Heart left ventricle (tissue), 16 donors: ENCODE data around the gene SMO. TPM values are rescaled to one million over a fixed set of nuclear protein-coding genes. Genes with fewer than 3 reads are reported as not detected.
"Not testable (repeated sequence)": the region's sequence is repeated elsewhere in the genome, so short reads cannot be mapped to it uniquely, and the experiment has no call there.

Experiments
- ATAC-seq, 4 donors: fragments of 200-7000 bp; cut with Tn5 transposase; one replicate each; pipeline ENCODE4 v1.9.1; 2020 to 2022; ENCODE audit warnings: moderate library complexity in 4 of 4, mild to moderate bottlenecking in 3 of 4, moderate number of reproducible peaks in 1 of 4
- DNase-seq, 5 donors: peaks; one replicate each; pipeline ENCODE4 v3.0.0-alpha.2; 2020
- H3K27ac ChIP-seq, 12 donors: fragments of 200-600 bp; sonication (generic) in 4 of 12; one replicate each; pipeline versions ENCODE4 v1.5.0 to v1.8.0; 2016 to 2022; ENCODE audit warnings: mild to moderate bottlenecking in 2 of 12
- H3K27me3 ChIP-seq, 9 donors: fragments of 200-600 bp; sonication (generic) in 2 of 9; one replicate each; pipeline versions ENCODE4 v1.5.1 to v1.8.0; 2016 to 2022; ENCODE audit warnings: mild to moderate bottlenecking in 3 of 9
- H3K36me3 ChIP-seq, 9 donors: fragments of 200-600 bp; sonication (generic) in 2 of 9; one replicate each; pipeline versions ENCODE4 v1.5.0 to v1.8.0; 2018 to 2022; ENCODE audit warnings: mild to moderate bottlenecking in 2 of 9
- H3K4me1 ChIP-seq, 12 donors: fragments of 200-600 bp; sonication (generic) in 4 of 12; one replicate each; pipeline versions ENCODE4 v1.5.0 to v1.8.0; 2016 to 2022; ENCODE audit warnings: mild to moderate bottlenecking in 3 of 12
- H3K4me3 ChIP-seq, 12 donors: fragments of 200-600 bp; sonication (generic) in 4 of 12; one replicate each; pipeline versions ENCODE4 v1.5.0 to v1.8.0; 2017 to 2022; ENCODE audit warnings: mild to moderate bottlenecking in 9 of 12, moderate library complexity in 4 of 12
- H3K9me3 ChIP-seq, 12 donors: fragments of 200-600 bp; sonication (generic) in 4 of 12; one replicate each; pipeline versions ENCODE4 v1.5.0 to v1.8.0; 2016 to 2022; ENCODE audit warnings: mild to moderate bottlenecking in 1 of 12
- POLR2A ChIP-seq, 2 donors: fragments of 450-650 bp; IDR thresholded peaks; one replicate each; pipeline ENCODE4 v1.6.1; 2017; ENCODE audit warnings: antibody characterized with exemption in 2 of 2, mild to moderate bottlenecking in 2 of 2, moderate library complexity in 2 of 2
- WGBS, 4 donors: extraction: QIAGEN DNeasy Blood & Tissue Kit in 2 of 4; methylation state at CpG; one replicate each; pipeline versions ENCODE4 v1.1.5 to v1.1.7; 2013 to 2018; 5-methylcytosine and 5-hydroxymethylcytosine counted together
- intact Hi-C, 10 donors: fragments of 100-400 bp; cut with DNase I; formaldehyde crosslinking; loops; one replicate each; pipeline versions ENCODE4 v1.11.1 to v1.14.2; 2022
- polyA plus RNA-seq, 2 donors: library from polyadenylated mRNA; stranded (reverse); fragments of 200-250 nt; gene quantifications; one replicate each; pipeline ENCODE4 v1.2.3, GENCODE V29; 2013
- total RNA-seq, 9 donors: library from RNA; depleted of rRNA in 2 of 9; stranded (reverse); fragments of >200 nt in 2 of 9; fragmentation: NEBNext Ultra II Directional in 3 of 9; extraction: Animal tissue kit (Norgen Biotek cat#: 25700) in 3 of 9; gene quantifications; one replicate each; pipeline versions ENCODE4 v1.1.0 to v1.2.4, GENCODE V29; 2016 to 2023
- TF ChIP-seq, protein P1 (sequence below), 12 donors: fragments of 200-600 bp; sonication (generic) in 4 of 12; IDR thresholded peaks; one replicate each; pipeline versions ENCODE4 v1.5.0 to v1.8.0; 2018 to 2022; ENCODE audit warnings: antibody characterized with exemption in 12 of 12, mild to moderate bottlenecking in 5 of 12
- donor health status: ischemic (EF 13 %, LVEDD 7.1; RV severe dilation, severe dysfunction).
- donor health status: healthy with polysubstance abuse.
- donor health status: DM: no; HTN: yes; CAD: no.
- donor health status: DM: no; HTN: no; CAD: no.
- donor health status: ischemic (EF 25% LVEDD 6.9; RV normal size, moderate dysfunction).
- donor health status: ischemic (EF 25% LVEDD 5.7; RV mildly dilated, moderate dysfunction).
- donor health status: healthy.
- donor health status: DM: yes; HTN: yes; CAD: no.
- donor health status: ischemic (EF 35%, LVEDD 5.7; RV mildly dilated, moderate dysfunction).
- donor health status: nonischemic (EF 11% LVEDD 7.7; RV severe dilation, severe dysfunction).
- donor health status: DM: yes; HTN: yes; CAD: no.
- donor health status: PGD.
- donor health status: ischemic (EF 29% LVEDD 5.4; RV normal size, mild dysfunction).
- donor health status: nonischemic (EF 23%, LVEDD 6.1; RV moderate dilation, normal function).

Gene SMO
- total and polyA plus RNA-seq, 11 donors: 1.7 to 7.3 (median 3.9) TPM

DNA sequence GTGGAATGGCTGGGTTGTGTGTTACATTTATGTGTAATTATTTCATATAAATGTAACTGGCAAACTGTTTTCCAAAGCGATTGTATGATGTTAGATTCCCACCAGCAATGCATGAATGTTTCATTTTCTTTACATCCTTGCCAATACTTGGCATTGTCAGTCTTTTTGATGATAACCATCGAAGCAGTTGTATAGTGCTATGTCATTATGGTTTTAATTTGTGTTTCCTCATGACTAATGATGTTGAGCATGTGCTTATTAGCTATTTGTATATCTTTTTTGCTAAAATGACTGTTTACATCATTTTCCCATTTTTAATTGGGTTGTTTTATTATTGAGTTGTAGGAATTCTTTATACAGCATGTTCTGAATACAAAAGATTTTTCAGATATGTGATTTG is 58.7 kb downstream of the SMO start:
- 81 to 95% (median 88%) methylated on average over 2 of the region's 2 CpGs for WGBS, 4 donors

DNA sequence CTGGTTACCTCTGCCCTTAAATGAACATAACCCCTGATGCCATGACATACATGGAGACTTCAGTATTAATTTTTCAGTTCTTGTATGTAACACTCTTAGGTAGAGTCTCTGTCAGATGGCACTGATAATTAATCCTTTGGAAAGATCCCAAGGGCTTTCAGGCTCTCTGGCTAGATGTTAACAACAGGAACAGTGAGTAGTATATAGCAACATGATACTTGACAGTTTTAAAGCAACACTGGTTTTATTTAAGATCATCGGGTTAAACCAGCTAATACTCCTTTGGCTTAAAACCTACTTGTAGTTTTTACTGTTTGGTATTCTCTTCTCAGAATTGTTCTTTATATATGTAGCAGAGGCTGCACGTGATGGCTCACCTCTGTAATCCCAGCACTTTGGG is 63.7 kb downstream of the SMO start:
- Histone ChIP-seq H3K27me3 (no peaks in the 10 kb centered on the region), H3K4me1 (peaks cover 0 to 5% (median 0%) of the 10 kb centered on the region in 12 donors), H3K36me3 (no peaks in the 10 kb centered on the region), H3K4me3 (no peak overlapping the region), H3K27ac (no peak overlapping the region), H3K9me3 (no peaks in the 10 kb centered on the region)
- WGBS, 4 donors: 84 to 92% (median 90%) methylated on average over 2 of the region's 2 CpGs
- no peak for TF ChIP-seq POLR2A (IDR thresholded peaks at IDR 0.05)
- TF ChIP-seq, protein P1, sequence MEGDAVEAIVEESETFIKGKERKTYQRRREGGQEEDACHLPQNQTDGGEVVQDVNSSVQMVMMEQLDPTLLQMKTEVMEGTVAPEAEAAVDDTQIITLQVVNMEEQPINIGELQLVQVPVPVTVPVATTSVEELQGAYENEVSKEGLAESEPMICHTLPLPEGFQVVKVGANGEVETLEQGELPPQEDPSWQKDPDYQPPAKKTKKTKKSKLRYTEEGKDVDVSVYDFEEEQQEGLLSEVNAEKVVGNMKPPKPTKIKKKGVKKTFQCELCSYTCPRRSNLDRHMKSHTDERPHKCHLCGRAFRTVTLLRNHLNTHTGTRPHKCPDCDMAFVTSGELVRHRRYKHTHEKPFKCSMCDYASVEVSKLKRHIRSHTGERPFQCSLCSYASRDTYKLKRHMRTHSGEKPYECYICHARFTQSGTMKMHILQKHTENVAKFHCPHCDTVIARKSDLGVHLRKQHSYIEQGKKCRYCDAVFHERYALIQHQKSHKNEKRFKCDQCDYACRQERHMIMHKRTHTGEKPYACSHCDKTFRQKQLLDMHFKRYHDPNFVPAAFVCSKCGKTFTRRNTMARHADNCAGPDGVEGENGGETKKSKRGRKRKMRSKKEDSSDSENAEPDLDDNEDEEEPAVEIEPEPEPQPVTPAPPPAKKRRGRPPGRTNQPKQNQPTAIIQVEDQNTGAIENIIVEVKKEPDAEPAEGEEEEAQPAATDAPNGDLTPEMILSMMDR (IDR thresholded peaks at IDR 0.05): no peak
- no peak for ATAC-seq
- no peak for DNase-seq
- intact Hi-C loops: no loop called here

More for the DNA sequence above, 58.7 kb downstream of the SMO start:
- Histone ChIP-seq H3K4me1 (peaks cover 0 to under 1% (median 0%) of the 10 kb centered on the region in 12 donors), H3K27ac (no peak overlapping the region), H3K27me3 (no peaks in the 10 kb centered on the region), H3K9me3 (peaks cover 0 to 9% (median 0%) of the 10 kb centered on the region in 12 donors), H3K36me3 (no peaks in the 10 kb centered on the region), H3K4me3 (no peak overlapping the region)
- DNase-seq (no peak), ATAC-seq (no peak)
- TF ChIP-seq POLR2A (IDR thresholded peaks at IDR 0.05): no peak
- TF ChIP-seq, protein P1 (IDR thresholded peaks at IDR 0.05): no peak
- intact Hi-C loops: no loop called here

- H3K4me3 ChIP-seq, intact Hi-C loops, DNase-seq, H3K27me3 ChIP-seq, H3K4me1 ChIP-seq, H3K36me3 ChIP-seq, H3K9me3 ChIP-seq, ATAC-seq, H3K27ac ChIP-seq: not testable (repeated sequence)
- WGBS, 4 donors: 91 to 96% (median 94%) methylated on average over 5 of the region's 5 CpGs
These were observed 64.2 kb downstream of the SMO start for GRCh38 chr7:129252603-129253002.

DNA sequence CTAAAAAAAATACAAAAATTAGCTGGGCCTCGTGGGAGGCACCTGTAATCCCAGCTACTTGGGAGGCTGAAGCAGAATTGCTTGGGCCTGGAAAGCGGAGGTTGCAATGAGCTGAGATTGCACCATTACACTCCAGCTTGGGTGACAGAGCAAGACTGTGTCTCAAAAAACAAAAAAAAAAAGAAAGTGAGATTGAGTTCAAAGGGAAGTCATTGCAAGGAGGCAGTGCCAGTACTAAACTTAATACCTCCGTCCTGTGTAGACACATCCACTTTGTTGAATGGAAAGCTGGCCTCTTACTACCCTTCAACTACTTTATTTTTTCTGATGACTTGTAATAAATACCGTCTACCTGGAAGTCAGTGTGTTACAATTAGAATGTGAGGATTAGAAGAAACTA is 67.4 kb downstream of the SMO start:
- Histone ChIP-seq H3K36me3 (no peaks in the 10 kb centered on the region), H3K4me3 (no peak overlapping the region), H3K27ac (no peak overlapping the region), H3K9me3 (no peaks in the 10 kb centered on the region), H3K27me3 (no peaks in the 10 kb centered on the region), H3K4me1 (peaks cover 0 to 13% (median 0%) of the 10 kb centered on the region in 12 donors)
- DNase-seq: no peak
- TF ChIP-seq POLR2A (IDR thresholded peaks at IDR 0.05): no peak
- TF ChIP-seq, protein P1 (IDR thresholded peaks at IDR 0.05): no peak
- intact Hi-C loops: no loop called here
- ATAC-seq: no peak
- 92 to 94% (median 94%) methylated on average over 4 of the region's 4 CpGs for WGBS, 4 donors

DNA sequence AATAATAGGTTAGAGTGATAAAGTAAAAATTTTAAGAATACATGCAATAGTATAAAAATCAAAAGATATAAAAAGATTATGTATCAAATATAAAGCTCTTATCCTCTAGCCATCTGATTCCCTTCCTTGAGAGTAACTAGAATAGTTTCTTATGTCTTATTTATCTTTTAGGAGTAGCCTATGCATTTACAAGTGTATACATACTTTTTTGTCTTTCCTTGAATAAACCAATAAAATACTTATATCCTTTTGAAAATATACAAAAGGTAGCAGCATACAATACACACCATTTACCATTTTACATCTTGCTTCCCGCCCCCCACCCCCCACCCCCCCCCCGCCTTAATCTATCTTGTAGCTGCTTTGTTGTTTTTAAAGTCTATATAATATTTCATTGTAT is 67.8 kb downstream of the SMO start:
- DNase-seq (no peak), ATAC-seq (no peak)
- intact Hi-C loops: no loop called here
- no peak overlapping the region for H3K4me3 ChIP-seq
- H3K4me1 ChIP-seq: peaks cover 0 to 13% (median 0%) of the 10 kb centered on the region in 12 donors
- 93 to 100% (median 98%) methylated on average over 2 of the region's 2 CpGs for WGBS, 4 donors
- H3K9me3 ChIP-seq: no peaks in the 10 kb centered on the region
- no peaks in the 10 kb centered on the region for H3K27me3 ChIP-seq
- TF ChIP-seq, protein P1 (IDR thresholded peaks at IDR 0.05): no peak
- no peak for TF ChIP-seq POLR2A (IDR thresholded peaks at IDR 0.05)
- H3K36me3 ChIP-seq: no peaks in the 10 kb centered on the region
- H3K27ac ChIP-seq: no peak overlapping the region
